Caco-2 (cell line): ENCODE data around the gene FIGLA. TPM values are rescaled to one million over a fixed set of nuclear protein-coding genes. Genes with fewer than 3 reads are reported as not detected.

Experiments used
- BruUV-seq: library from RNA; stranded (reverse); fragments of 400-500 nt; replicated peaks from 2 replicates; lab custom pipeline; 2021; lab: Mats Ljungman, UMichigan
- CTCF ChIA-PET: fragments of 300-600 bp; sonication (Branson Sonifier 250); formaldehyde crosslinking; loops from one replicate; lab custom pipeline; 2022; ENCODE audit warnings: antibody characterized with exemption; lab: Charles Lee
- POLR2A ChIA-PET: fragments of 300-600 bp; sonication (Branson Sonifier 250); formaldehyde crosslinking; loops from one replicate; lab custom pipeline; 2022; ENCODE audit warnings: antibody characterized with exemption; lab: Charles Lee
- DNase-seq, 2 experiments: peaks; one replicate each; pipeline versions ENCODE4 v3.0.0 to v3.0.0-alpha.2; 2020 to 2022
- H3K27me3 ChIP-seq: replicated peaks from 2 replicates; pipeline ENCODE4 v1.6.0; 2011; ENCODE audit warnings: low read length; ENCODE audit not compliant: control insufficient read depth, insufficient read depth
- H3K36me3 ChIP-seq: 2 replicates; pipeline ENCODE4 v1.5.1; 2011; ENCODE audit warnings: low read length; ENCODE audit not compliant: control insufficient read depth, insufficient read depth
- H3K4me1 ChIP-seq: fragments of 250-450 bp; sonication (Bioruptor Pico); 2 replicates; pipeline ENCODE4 v1.5.1; 2020; ENCODE audit warnings: mild to moderate bottlenecking
- H3K4me3 ChIP-seq: 2 replicates; pipeline ENCODE4 v1.5.1; 2011; ENCODE audit warnings: low read depth, mild to moderate bottlenecking, control low read depth, low read length
- H3K9me3 ChIP-seq: fragments of 250-450 bp; sonication (Bioruptor Pico); 2 replicates; pipeline ENCODE4 v1.5.1; 2020; ENCODE audit warnings: mild to moderate bottlenecking, moderate library complexity
- H3K27ac Mint-ChIP-seq: one replicate; pipeline ENCODE4 v1.8.0; 2022; ENCODE audit warnings: mixed read lengths; ENCODE audit not compliant: unreplicated experiment
- H3K27me3 Mint-ChIP-seq: one replicate; pipeline ENCODE4 v1.8.0; 2022; ENCODE audit warnings: mixed read lengths; ENCODE audit not compliant: insufficient read depth, unreplicated experiment
- H3K36me3 Mint-ChIP-seq: one replicate; pipeline ENCODE4 v1.8.0; 2022; ENCODE audit warnings: mild to moderate bottlenecking, mixed read lengths; ENCODE audit not compliant: insufficient read depth, unreplicated experiment
- H3K4me1 Mint-ChIP-seq: one replicate; pipeline ENCODE4 v1.8.0; 2022; ENCODE audit warnings: low read depth, mixed read lengths; ENCODE audit not compliant: unreplicated experiment
- H3K4me3 Mint-ChIP-seq: one replicate; pipeline ENCODE4 v1.8.0; 2022; ENCODE audit warnings: mild to moderate bottlenecking, moderate library complexity, mixed read lengths; ENCODE audit not compliant: unreplicated experiment
- H3K9me3 Mint-ChIP-seq: one replicate; pipeline ENCODE4 v1.8.0; 2022; ENCODE audit warnings: mixed read lengths; ENCODE audit not compliant: unreplicated experiment
- intact Hi-C: fragments of 100-400 bp; cut with micrococcal nuclease; formaldehyde crosslinking; loops from one replicate; pipeline ENCODE4 v1.10.0; 2022; ENCODE audit not compliant: unreplicated experiment
- total RNA-seq: library from RNA; stranded (reverse); gene quantifications from 2 replicates; pipeline ENCODE4 v1.2.3, GENCODE V29; 2022
- TF ChIP-seq, protein P1 (sequence below), 2 experiments: fragments of 200-600 bp in 1 of 2; IDR thresholded peaks; 1 replicate in 1 of 2; 2 replicates in 1 of 2; pipeline versions ENCODE4 v1.5.1 to v1.8.0; 2011 to 2022; ENCODE audit warnings: antibody characterized with exemption in 1 of 2, control low read depth in 1 of 2, inconsistent platforms in 1 of 2, low read depth in 1 of 2, low read length in 1 of 2, mild to moderate bottlenecking in 1 of 2, moderate library complexity in 1 of 2; ENCODE audit not compliant: insufficient read depth in 1 of 2, severe bottlenecking in 1 of 2, unreplicated experiment in 1 of 2

The FIGLA gene
- total RNA-seq, 1 experiment from 2014 or later: not detected

DNA sequence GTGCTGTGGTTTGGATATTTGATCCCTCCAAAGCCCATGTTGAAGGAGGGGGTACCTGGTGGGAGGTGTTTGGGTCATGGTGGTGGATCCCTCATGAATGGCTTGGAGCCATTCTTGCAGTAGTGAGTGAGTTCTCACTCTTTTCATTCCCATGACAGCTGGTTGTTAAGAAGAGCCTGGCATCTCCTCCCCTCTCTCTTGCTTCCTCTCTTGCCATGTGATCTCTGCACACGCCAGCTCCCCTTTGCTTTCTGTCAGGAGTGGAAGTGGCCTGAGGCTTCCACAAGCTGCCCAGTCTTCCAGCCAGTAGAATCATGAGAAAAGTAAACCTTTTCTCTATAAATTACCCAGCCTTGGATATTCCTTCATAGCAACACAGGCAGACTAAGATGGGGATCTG lies 31.0 kb downstream of the FIGLA start:
- ChIA-PET CTCF (no interaction called here), POLR2A (no interaction called here)
- Histone ChIP-seq H3K9me3 (no peaks in the 10 kb centered on the region), H3K4me3 (no peak overlapping the region), H3K36me3 (no peaks in the 10 kb centered on the region), H3K27me3 (no peaks in the 10 kb centered on the region; the same call in 1 of the 2 replicates), H3K4me1 (no peaks in the 10 kb centered on the region)
- TF ChIP-seq, protein P1, sequence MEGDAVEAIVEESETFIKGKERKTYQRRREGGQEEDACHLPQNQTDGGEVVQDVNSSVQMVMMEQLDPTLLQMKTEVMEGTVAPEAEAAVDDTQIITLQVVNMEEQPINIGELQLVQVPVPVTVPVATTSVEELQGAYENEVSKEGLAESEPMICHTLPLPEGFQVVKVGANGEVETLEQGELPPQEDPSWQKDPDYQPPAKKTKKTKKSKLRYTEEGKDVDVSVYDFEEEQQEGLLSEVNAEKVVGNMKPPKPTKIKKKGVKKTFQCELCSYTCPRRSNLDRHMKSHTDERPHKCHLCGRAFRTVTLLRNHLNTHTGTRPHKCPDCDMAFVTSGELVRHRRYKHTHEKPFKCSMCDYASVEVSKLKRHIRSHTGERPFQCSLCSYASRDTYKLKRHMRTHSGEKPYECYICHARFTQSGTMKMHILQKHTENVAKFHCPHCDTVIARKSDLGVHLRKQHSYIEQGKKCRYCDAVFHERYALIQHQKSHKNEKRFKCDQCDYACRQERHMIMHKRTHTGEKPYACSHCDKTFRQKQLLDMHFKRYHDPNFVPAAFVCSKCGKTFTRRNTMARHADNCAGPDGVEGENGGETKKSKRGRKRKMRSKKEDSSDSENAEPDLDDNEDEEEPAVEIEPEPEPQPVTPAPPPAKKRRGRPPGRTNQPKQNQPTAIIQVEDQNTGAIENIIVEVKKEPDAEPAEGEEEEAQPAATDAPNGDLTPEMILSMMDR (IDR thresholded peaks at IDR 0.05; ENCODE audit: insufficient read depth in 1 of 2, low read depth in 1 of 2, low read length in 1 of 2, severe bottlenecking in 1 of 2, unreplicated experiment in 1 of 2): no peak
- Mint-ChIP-seq H3K4me1 (no peaks in the 10 kb centered on the region), H3K4me3 (no peak overlapping the region), H3K27ac (no peak overlapping the region), H3K36me3 (no peaks in the 10 kb centered on the region), H3K9me3 (no peaks in the 10 kb centered on the region), H3K27me3 (peaks cover 23% of the 10 kb centered on the region)
- BruUV-seq: no TSS peak
- DNase-seq: no peak
- intact Hi-C loops: no loop called here

DNA sequence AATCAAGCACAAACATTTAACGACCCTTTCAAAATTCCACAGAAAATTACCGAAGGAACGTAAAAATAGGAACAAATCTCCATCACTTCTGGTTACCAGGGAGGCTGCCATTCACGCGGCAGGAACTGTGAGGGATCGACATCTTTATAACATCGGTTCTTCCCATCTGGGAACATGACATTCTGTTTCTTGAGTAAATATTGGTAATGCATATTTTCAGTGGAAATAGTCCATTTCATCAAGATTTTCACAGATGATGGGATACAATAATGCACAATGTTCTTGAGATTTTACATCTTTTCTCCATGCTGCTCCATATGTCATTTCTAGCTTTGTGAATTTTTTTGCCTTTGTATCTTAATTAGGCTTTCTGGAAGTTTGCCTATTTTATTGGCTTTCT lies 32.5 kb downstream of the FIGLA start:
- H3K27me3 Mint-ChIP-seq: peaks cover 21% of the 10 kb centered on the region
- intact Hi-C loops: no loop called here
- TF ChIP-seq, protein P1 (IDR thresholded peaks at IDR 0.05; ENCODE audit: insufficient read depth in 1 of 2, low read depth in 1 of 2, low read length in 1 of 2, severe bottlenecking in 1 of 2, unreplicated experiment in 1 of 2): no peak
- Histone ChIP-seq H3K27me3 (no peaks in the 10 kb centered on the region), H3K36me3 (no peaks in the 10 kb centered on the region), H3K9me3 (no peaks in the 10 kb centered on the region), H3K4me3 (no peak overlapping the region), H3K4me1 (no peaks in the 10 kb centered on the region)
- no peak overlapping the region for H3K4me3 Mint-ChIP-seq
- no peaks in the 10 kb centered on the region for H3K9me3 Mint-ChIP-seq
- no peak for DNase-seq
- no peak overlapping the region for H3K27ac Mint-ChIP-seq
- ChIA-PET CTCF (no interaction called here), POLR2A (no interaction called here)
- BruUV-seq: no TSS peak
- no peaks in the 10 kb centered on the region for H3K36me3 Mint-ChIP-seq
- no peaks in the 10 kb centered on the region for H3K4me1 Mint-ChIP-seq

DNA sequence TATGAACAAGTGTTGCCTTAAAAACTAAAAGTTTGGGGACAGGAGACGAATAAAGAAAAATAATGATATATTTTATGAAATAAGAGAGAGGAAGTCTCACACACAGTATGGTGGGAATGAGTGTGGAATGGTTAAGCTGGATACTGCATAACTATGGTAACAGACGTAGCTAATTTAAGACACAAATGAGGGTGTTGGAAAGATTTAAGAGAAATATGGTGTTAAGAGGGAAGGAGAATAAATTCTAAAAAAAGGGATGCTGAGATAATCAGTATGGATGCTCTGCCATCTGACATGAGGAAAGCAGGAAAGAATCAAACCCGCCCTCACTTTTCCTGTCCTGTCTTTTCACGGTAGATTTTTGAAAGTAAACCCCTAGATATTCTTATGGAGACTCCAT lies 33.1 kb downstream of the FIGLA start:
- no peak overlapping the region for H3K4me3 Mint-ChIP-seq

More for the DNA sequence above, 33.1 kb downstream of the FIGLA start:
- Mint-ChIP-seq H3K4me1 (no peaks in the 10 kb centered on the region), H3K9me3 (no peaks in the 10 kb centered on the region), H3K27me3 (peaks cover 21% of the 10 kb centered on the region), H3K36me3 (no peaks in the 10 kb centered on the region), H3K27ac (no peak overlapping the region)
- intact Hi-C loops: no loop called here
- Histone ChIP-seq H3K4me1 (no peaks in the 10 kb centered on the region), H3K9me3 (no peaks in the 10 kb centered on the region), H3K4me3 (no peak overlapping the region), H3K27me3 (peaks cover 2% of the 10 kb centered on the region), H3K36me3 (no peaks in the 10 kb centered on the region)
- POLR2A ChIA-PET: no interaction called here
- no peak for DNase-seq
- CTCF ChIA-PET: no interaction called here
- TF ChIP-seq, protein P1 (IDR thresholded peaks at IDR 0.05; ENCODE audit: insufficient read depth in 1 of 2, low read depth in 1 of 2, low read length in 1 of 2, severe bottlenecking in 1 of 2, unreplicated experiment in 1 of 2): no peak
- BruUV-seq: no TSS peak
